ENCODE results near the gene TRABD2B.

DNA sequence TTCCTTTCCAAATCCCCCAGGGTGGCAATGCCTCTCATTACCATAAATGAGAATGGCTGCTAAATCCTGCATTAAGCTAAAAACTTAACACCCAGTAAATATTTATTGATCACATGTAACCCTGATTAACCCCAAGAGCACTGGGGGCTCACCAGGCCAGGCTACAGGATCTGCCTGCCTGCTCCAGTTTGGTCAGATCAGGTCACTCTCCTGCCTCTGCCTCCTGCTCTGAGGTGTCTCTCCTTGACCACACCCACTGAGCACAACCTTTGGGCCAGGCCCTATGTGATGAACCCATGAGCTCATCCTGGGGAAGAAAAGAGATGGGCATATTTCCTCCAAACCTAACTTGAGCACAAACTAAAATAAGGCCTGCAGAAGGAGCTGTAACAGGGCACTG lies 93.5 kb downstream of the TRABD2B start:
- TF ChIP-seq, protein P1, sequence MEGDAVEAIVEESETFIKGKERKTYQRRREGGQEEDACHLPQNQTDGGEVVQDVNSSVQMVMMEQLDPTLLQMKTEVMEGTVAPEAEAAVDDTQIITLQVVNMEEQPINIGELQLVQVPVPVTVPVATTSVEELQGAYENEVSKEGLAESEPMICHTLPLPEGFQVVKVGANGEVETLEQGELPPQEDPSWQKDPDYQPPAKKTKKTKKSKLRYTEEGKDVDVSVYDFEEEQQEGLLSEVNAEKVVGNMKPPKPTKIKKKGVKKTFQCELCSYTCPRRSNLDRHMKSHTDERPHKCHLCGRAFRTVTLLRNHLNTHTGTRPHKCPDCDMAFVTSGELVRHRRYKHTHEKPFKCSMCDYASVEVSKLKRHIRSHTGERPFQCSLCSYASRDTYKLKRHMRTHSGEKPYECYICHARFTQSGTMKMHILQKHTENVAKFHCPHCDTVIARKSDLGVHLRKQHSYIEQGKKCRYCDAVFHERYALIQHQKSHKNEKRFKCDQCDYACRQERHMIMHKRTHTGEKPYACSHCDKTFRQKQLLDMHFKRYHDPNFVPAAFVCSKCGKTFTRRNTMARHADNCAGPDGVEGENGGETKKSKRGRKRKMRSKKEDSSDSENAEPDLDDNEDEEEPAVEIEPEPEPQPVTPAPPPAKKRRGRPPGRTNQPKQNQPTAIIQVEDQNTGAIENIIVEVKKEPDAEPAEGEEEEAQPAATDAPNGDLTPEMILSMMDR (conservative IDR thresholded peaks at IDR 0.05; ENCODE audit: low read depth in 2 of 2) = no peak
- TF ChIP-seq EZH2phosphoT487 (IDR thresholded peaks at IDR 0.05; ENCODE audit: unreplicated experiment) = no peak
- no peak for TF ChIP-seq POLR2AphosphoS5 (IDR thresholded peaks at IDR 0.05; ENCODE audit: low read depth)
- TF ChIP-seq, protein P2, sequence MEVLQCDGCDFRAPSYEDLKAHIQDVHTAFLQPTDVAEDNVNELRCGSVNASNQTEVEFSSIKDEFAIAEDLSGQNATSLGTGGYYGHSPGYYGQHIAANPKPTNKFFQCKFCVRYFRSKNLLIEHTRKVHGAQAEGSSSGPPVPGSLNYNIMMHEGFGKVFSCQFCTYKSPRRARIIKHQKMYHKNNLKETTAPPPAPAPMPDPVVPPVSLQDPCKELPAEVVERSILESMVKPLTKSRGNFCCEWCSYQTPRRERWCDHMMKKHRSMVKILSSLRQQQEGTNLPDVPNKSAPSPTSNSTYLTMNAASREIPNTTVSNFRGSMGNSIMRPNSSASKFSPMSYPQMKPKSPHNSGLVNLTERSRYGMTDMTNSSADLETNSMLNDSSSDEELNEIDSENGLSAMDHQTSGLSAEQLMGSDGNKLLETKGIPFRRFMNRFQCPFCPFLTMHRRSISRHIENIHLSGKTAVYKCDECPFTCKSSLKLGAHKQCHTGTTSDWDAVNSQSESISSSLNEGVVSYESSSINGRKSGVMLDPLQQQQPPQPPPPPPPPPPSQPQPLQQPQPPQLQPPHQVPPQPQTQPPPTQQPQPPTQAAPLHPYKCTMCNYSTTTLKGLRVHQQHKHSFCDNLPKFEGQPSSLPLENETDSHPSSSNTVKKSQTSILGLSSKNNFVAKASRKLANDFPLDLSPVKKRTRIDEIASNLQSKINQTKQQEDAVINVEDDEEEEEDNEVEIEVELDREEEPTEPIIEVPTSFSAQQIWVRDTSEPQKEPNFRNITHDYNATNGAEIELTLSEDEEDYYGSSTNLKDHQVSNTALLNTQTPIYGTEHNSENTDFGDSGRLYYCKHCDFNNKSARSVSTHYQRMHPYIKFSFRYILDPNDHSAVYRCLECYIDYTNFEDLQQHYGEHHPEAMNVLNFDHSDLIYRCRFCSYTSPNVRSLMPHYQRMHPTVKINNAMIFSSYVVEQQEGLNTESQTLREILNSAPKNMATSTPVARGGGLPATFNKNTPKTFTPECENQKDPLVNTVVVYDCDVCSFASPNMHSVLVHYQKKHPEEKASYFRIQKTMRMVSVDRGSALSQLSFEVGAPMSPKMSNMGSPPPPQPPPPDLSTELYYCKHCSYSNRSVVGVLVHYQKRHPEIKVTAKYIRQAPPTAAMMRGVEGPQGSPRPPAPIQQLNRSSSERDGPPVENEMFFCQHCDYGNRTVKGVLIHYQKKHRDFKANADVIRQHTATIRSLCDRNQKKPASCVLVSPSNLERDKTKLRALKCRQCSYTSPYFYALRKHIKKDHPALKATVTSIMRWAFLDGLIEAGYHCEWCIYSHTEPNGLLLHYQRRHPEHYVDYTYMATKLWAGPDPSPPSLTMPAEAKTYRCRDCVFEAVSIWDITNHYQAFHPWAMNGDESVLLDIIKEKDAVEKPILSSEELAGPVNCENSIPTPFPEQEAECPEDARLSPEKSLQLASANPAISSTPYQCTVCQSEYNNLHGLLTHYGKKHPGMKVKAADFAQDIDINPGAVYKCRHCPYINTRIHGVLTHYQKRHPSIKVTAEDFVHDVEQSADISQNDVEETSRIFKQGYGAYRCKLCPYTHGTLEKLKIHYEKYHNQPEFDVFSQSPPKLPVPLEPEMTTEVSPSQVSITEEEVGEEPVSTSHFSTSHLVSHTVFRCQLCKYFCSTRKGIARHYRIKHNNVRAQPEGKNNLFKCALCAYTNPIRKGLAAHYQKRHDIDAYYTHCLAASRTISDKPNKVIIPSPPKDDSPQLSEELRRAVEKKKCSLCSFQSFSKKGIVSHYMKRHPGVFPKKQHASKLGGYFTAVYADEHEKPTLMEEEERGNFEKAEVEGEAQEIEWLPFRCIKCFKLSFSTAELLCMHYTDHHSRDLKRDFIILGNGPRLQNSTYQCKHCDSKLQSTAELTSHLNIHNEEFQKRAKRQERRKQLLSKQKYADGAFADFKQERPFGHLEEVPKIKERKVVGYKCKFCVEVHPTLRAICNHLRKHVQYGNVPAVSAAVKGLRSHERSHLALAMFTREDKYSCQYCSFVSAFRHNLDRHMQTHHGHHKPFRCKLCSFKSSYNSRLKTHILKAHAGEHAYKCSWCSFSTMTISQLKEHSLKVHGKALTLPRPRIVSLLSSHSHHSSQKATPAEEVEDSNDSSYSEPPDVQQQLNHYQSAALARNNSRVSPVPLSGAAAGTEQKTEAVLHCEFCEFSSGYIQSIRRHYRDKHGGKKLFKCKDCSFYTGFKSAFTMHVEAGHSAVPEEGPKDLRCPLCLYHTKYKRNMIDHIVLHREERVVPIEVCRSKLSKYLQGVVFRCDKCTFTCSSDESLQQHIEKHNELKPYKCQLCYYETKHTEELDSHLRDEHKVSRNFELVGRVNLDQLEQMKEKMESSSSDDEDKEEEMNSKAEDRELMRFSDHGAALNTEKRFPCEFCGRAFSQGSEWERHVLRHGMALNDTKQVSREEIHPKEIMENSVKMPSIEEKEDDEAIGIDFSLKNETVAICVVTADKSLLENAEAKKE (CRISPR knock-in tag; IDR thresholded peaks at IDR 0.05) = no peak
- no peak for TF ChIP-seq ZNF114 (CRISPR knock-in tag; IDR thresholded peaks at IDR 0.05)
- TF ChIP-seq EZH2 (IDR thresholded peaks at IDR 0.05; ENCODE audit: low read depth, unreplicated experiment) = no peak
- TF ChIP-seq, protein P3, sequence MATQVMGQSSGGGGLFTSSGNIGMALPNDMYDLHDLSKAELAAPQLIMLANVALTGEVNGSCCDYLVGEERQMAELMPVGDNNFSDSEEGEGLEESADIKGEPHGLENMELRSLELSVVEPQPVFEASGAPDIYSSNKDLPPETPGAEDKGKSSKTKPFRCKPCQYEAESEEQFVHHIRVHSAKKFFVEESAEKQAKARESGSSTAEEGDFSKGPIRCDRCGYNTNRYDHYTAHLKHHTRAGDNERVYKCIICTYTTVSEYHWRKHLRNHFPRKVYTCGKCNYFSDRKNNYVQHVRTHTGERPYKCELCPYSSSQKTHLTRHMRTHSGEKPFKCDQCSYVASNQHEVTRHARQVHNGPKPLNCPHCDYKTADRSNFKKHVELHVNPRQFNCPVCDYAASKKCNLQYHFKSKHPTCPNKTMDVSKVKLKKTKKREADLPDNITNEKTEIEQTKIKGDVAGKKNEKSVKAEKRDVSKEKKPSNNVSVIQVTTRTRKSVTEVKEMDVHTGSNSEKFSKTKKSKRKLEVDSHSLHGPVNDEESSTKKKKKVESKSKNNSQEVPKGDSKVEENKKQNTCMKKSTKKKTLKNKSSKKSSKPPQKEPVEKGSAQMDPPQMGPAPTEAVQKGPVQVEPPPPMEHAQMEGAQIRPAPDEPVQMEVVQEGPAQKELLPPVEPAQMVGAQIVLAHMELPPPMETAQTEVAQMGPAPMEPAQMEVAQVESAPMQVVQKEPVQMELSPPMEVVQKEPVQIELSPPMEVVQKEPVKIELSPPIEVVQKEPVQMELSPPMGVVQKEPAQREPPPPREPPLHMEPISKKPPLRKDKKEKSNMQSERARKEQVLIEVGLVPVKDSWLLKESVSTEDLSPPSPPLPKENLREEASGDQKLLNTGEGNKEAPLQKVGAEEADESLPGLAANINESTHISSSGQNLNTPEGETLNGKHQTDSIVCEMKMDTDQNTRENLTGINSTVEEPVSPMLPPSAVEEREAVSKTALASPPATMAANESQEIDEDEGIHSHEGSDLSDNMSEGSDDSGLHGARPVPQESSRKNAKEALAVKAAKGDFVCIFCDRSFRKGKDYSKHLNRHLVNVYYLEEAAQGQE (IDR thresholded peaks at IDR 0.05; ENCODE audit: unreplicated experiment) = no peak
